ENCODE results near the gene TMEM25.

TMEM25 gene

DNA sequence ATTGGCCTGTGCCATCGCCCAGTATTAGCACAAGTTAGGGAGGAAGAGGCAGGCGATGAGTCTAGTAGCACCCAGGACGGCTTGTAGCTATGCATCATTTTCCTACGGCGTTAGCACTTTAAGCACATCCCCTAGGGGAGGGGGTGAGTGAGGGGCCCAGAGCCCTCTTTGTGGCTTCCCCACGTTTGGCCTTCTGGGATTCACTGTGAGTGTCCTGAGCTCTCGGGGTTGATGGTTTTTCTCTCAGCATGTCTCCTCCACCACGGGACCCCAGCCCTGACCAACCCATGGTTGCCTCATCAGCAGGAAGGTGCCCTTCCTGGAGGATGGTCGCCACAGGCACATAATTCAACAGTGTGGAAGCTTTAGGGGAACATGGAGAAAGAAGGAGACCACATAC is 4.3 kb downstream of the TMEM25 start:
- CTCF ChIA-PET = no interaction called here
- POLR2A ChIA-PET = no interaction called here
- TF ChIP-seq LEF1 (IDR thresholded peaks at IDR 0.05; ENCODE audit: borderline replicate concordance) (no peak), FOXM1 (IDR thresholded peaks at IDR 0.05; ENCODE audit: borderline replicate concordance) (no peak), HDGF (IDR thresholded peaks at IDR 0.05; ENCODE audit: borderline replicate concordance) (no peak), ARNT (IDR thresholded peaks at IDR 0.05) (no peak), TARDBP (IDR thresholded peaks at IDR 0.05) (no peak), SUZ12 (IDR thresholded peaks at IDR 0.05) (no peak), ELF4 (IDR thresholded peaks at IDR 0.05) (no peak), NFRKB (IDR thresholded peaks at IDR 0.05) (no peak), ZNF384 (IDR thresholded peaks at IDR 0.05) (no peak)
- DNase-seq (ENCODE audit: extremely low spot score) = no peak

DNA sequence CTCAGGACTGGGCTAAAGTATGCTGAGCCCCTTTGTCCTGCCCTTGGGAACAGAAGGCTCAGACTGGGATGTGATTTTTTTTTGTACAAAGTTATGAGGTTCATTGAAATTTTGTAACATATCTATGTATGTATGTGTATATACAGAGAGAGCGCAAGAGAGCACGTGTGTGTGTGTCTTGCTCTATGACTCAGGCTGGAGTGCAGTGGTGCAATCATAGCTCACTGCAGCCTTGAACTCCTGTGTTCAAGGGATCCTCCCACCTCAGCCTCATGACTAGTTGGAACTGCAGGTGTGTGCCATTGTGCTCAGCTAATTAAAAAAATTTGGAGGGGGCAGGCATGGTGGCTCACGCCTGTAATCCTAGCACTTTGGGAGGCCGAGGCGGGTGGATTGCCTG is 5.7 kb downstream of the TMEM25 start:
- POLR2A ChIA-PET = no interaction called here

DNA sequence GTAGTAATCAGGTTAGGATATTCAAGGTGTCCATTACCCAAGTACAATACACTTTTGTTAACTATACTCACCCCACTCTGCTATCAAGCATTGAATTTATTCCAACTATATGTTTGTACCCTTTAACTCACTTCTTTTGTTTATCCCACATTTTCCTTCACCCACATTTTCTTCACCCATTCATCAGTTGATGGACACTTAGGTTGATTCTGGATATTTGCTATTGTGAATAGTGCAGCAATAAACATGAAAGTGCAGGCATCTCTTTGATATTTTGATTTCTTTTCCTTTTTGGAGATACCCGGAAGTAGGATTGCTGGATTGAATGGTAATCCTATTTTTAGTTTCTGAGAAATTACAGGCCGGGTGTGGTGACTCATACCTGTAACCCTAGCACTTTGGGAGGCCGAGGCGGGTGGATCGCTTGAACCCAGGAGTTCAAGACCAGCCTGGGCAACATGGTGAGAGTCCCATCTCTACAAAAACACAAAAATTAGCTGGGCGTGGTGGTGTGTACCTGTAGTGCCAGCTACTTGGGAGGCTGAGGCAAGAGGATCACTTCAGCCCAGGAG is 6.5 kb downstream of the TMEM25 start:
- TF ChIP-seq L3MBTL2 (conservative IDR thresholded peaks at IDR 0.05) (no peak), ELF4 (IDR thresholded peaks at IDR 0.05) (no peak), SUZ12 (IDR thresholded peaks at IDR 0.05) (no peak), NFRKB (IDR thresholded peaks at IDR 0.05) (no peak), BHLHE40 (IDR thresholded peaks at IDR 0.05; ENCODE audit: borderline replicate concordance) (no peak), FOXK2 (IDR thresholded peaks at IDR 0.05) (no peak), SP1 (IDR thresholded peaks at IDR 0.05) (no peak), FOXM1 (IDR thresholded peaks at IDR 0.05; ENCODE audit: borderline replicate concordance) (no peak)
- POLR2A ChIA-PET = no interaction called here
- CTCF ChIA-PET = no interaction called here
- no peak for DNase-seq (ENCODE audit: extremely low spot score)

More for the DNA sequence above, 5.7 kb downstream of the TMEM25 start:
- DNase-seq (ENCODE audit: extremely low spot score) = no peak
- CTCF ChIA-PET = no interaction called here
- no peak for TF ChIP-seq FOXK2 (IDR thresholded peaks at IDR 0.05)
- no peak for TF ChIP-seq SP1 (IDR thresholded peaks at IDR 0.05)
- no peak for TF ChIP-seq CTBP1 (IDR thresholded peaks at IDR 0.05; ENCODE audit: borderline replicate concordance)
- no peak for TF ChIP-seq FOXA1 (IDR thresholded peaks at IDR 0.05)
- TF ChIP-seq SUZ12 (IDR thresholded peaks at IDR 0.05) = no peak
- no peak for TF ChIP-seq LEF1 (IDR thresholded peaks at IDR 0.05; ENCODE audit: borderline replicate concordance)

DNA sequence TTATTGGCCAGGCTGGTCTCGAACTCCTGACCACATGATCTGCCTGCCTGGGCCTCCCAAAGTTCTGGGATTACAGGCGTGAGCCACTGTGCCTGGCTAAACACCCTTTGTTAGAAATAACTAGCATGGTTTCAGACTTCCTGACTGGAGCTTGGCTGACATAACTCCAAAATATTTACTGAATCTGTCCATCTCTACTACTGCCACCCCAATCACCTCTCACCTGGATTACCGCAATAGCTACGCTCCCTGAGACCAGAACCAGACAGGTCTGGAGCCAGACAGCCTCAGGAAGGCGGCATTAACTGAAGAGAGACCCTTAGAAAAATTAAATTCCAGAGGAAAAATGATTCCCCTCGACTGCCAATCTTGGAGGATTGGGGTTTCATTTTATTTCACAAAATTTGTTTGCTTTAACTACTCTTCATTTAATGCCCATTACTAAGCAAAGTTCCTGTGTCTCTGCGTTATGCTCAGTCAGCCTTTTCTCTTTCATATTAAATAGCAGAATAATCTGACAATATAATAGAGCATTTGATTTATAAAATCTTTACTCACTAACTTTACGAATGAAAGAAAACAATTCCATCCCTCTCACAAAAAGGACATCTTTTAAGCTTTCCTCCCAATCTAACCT is 13.1 kb downstream of the TMEM25 start:
- DNase-seq (ENCODE audit: extremely low spot score) = no peak
- POLR2A ChIA-PET = no interaction called here
- TF ChIP-seq FOXM1 (IDR thresholded peaks at IDR 0.05; ENCODE audit: borderline replicate concordance) (no peak), FOXA1 (IDR thresholded peaks at IDR 0.05) (no peak), ARNT (IDR thresholded peaks at IDR 0.05) (no peak), LEF1 (IDR thresholded peaks at IDR 0.05; ENCODE audit: borderline replicate concordance) (no peak)
- CTCF ChIA-PET = no interaction called here

DNA sequence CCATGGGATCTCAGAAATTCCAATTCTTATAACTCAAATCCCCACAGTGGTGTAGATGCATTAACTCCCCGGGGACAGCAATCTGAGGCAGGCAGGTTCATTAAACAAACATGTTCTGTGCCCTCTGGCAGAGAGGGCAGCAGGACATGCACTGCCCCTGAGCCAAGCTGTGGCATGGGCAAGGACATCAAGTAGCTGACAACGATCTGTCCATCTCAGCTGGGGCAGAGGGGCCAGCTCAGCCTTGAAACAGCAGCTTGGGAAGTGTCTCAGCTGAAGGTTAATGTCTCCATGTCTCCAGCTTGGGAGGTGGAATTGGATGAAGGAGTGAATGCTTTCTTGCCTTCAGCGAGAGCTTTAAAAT is 13.6 kb downstream of the TMEM25 start:
- DNase-seq (ENCODE audit: extremely low spot score) = no peak
- POLR2A ChIA-PET = no interaction called here
- TF ChIP-seq BHLHE40 (IDR thresholded peaks at IDR 0.05; ENCODE audit: borderline replicate concordance) (no peak), FOXA1 (IDR thresholded peaks at IDR 0.05) (no peak), L3MBTL2 (conservative IDR thresholded peaks at IDR 0.05) (no peak), SP1 (IDR thresholded peaks at IDR 0.05) (no peak), CTBP1 (IDR thresholded peaks at IDR 0.05; ENCODE audit: borderline replicate concordance) (no peak), ARNT (IDR thresholded peaks at IDR 0.05) (no peak), HDGF (IDR thresholded peaks at IDR 0.05; ENCODE audit: borderline replicate concordance) (no peak), ELF4 (IDR thresholded peaks at IDR 0.05) (no peak), TARDBP (IDR thresholded peaks at IDR 0.05) (no peak), SUZ12 (IDR thresholded peaks at IDR 0.05) (no peak), FOXK2 (IDR thresholded peaks at IDR 0.05) (no peak), NFRKB (IDR thresholded peaks at IDR 0.05) (no peak), LEF1 (IDR thresholded peaks at IDR 0.05; ENCODE audit: borderline replicate concordance) (no peak), FOXM1 (IDR thresholded peaks at IDR 0.05; ENCODE audit: borderline replicate concordance) (no peak), ZNF384 (IDR thresholded peaks at IDR 0.05) (no peak)
- TF ChIP-seq, protein P1, sequence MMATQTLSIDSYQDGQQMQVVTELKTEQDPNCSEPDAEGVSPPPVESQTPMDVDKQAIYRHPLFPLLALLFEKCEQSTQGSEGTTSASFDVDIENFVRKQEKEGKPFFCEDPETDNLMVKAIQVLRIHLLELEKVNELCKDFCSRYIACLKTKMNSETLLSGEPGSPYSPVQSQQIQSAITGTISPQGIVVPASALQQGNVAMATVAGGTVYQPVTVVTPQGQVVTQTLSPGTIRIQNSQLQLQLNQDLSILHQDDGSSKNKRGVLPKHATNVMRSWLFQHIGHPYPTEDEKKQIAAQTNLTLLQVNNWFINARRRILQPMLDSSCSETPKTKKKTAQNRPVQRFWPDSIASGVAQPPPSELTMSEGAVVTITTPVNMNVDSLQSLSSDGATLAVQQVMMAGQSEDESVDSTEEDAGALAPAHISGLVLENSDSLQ (IDR thresholded peaks at IDR 0.05) = no peak
- CTCF ChIA-PET = no interaction called here

DNA sequence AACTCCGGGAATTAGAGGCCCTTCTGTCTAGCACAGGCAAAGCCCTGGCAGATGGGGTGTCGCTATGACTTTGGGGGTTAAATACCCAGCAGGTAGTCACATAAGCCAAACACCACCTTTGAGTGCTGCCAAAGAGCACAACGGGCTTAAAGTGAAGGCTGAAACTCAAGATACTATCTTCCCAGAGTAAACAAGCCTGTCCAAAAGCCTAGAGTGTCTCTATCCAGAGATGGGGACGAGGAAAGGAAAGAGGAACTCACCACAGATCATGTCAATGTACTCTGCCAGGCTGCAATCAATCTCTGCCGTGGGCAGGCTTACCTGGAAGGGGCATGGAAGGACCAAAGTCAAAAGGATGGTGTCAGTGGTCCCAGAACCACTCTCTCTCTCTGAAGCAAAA is 14.5 kb downstream of the TMEM25 start:
- CTCF ChIA-PET = no interaction called here
- DNase-seq (ENCODE audit: extremely low spot score) = no peak
- TF ChIP-seq ELF4 (IDR thresholded peaks at IDR 0.05) (no peak), L3MBTL2 (conservative IDR thresholded peaks at IDR 0.05) (no peak), LEF1 (IDR thresholded peaks at IDR 0.05; ENCODE audit: borderline replicate concordance) (no peak), CTBP1 (IDR thresholded peaks at IDR 0.05; ENCODE audit: borderline replicate concordance) (no peak), FOXK2 (IDR thresholded peaks at IDR 0.05) (no peak), ZNF384 (IDR thresholded peaks at IDR 0.05) (no peak), FOXM1 (IDR thresholded peaks at IDR 0.05; ENCODE audit: borderline replicate concordance) (no peak), ARNT (IDR thresholded peaks at IDR 0.05) (no peak), SP1 (IDR thresholded peaks at IDR 0.05) (no peak), FOXA1 (IDR thresholded peaks at IDR 0.05) (no peak), BHLHE40 (IDR thresholded peaks at IDR 0.05; ENCODE audit: borderline replicate concordance) (no peak), HDGF (IDR thresholded peaks at IDR 0.05; ENCODE audit: borderline replicate concordance) (no peak), SUZ12 (IDR thresholded peaks at IDR 0.05) (no peak), TARDBP (IDR thresholded peaks at IDR 0.05) (no peak), NFRKB (IDR thresholded peaks at IDR 0.05) (no peak)
- TF ChIP-seq, protein P1 (IDR thresholded peaks at IDR 0.05) = no peak
- POLR2A ChIA-PET = no interaction called here

DNA sequence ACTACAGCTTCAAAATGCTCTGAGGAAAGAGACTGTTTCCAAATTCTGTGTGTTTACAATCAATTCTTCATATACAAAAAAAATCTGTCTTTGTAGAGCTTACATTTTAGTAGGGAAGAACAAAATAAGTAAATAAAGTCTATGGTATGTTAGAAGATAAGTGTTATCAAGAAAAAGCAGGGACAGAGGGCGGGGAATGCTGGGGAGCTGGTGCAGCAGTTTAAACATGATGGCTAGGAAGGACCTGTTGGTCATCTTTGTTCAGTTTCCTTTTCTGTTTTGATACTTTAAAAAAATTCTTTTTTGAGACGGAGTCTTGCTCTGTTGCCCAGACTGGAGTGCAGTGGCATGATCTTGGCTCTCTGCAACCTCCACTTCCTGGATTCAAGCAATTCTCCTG is 16.1 kb downstream of the TMEM25 start:
- ChIA-PET CTCF (no interaction called here), POLR2A (no interaction called here)
- DNase-seq (ENCODE audit: extremely low spot score) = no peak
- TF ChIP-seq FOXA1 (IDR thresholded peaks at IDR 0.05) = no peak
- TF ChIP-seq ZNF384 (IDR thresholded peaks at IDR 0.05) = no peak
- TF ChIP-seq HDGF (IDR thresholded peaks at IDR 0.05; ENCODE audit: borderline replicate concordance) = no peak
- TF ChIP-seq NFRKB (IDR thresholded peaks at IDR 0.05) = no peak
- TF ChIP-seq ARNT (IDR thresholded peaks at IDR 0.05) = no peak

All from HEK293T (cell line).